Neural cell (in vitro differentiated cells): ENCODE measurements around the gene GSDME. TPM values are rescaled to one million over a fixed set of nuclear protein-coding genes. Genes with fewer than 3 reads are reported as not detected.

ENCODE experiments used
- H2AFZ ChIP-seq: fragments of 200-600, 300-800 bp; sonication (generic), shearing (Covaris generic); 2 replicates; pipeline ENCODE4 v1.6.0; 2014; ENCODE audit warnings: low read depth, mild to moderate bottlenecking, antibody characterized with exemption, low read length, moderate library complexity
- H3F3A ChIP-seq: fragments of 200-600 bp; shearing (Covaris generic); 2 replicates; pipeline ENCODE4 v1.6.1; 2016; ENCODE audit warnings: mild to moderate bottlenecking, moderate library complexity, mixed read lengths, antibody characterized with exemption, low read length; ENCODE audit not compliant: insufficient read depth, poor library complexity, severe bottlenecking
- H3K27ac ChIP-seq: fragments of 200-600, 300-800 bp; sonication (generic), shearing (Covaris generic); 2 replicates; pipeline ENCODE4 v1.5.1; 2014; ENCODE audit warnings: mild to moderate bottlenecking, low read length, moderate library complexity
- H3K27me3 ChIP-seq: fragments of 300-800, 200-600 bp; sonication (generic), shearing (Covaris generic); 2 replicates; pipeline ENCODE4 v1.6.0; 2014; ENCODE audit warnings: mild to moderate bottlenecking, low read depth, low read length, moderate library complexity; ENCODE audit not compliant: insufficient read depth
- H3K36me3 ChIP-seq: fragments of 300-800, 200-600 bp; sonication (generic), shearing (Covaris generic); 2 replicates; pipeline ENCODE4 v1.5.1; 2014; ENCODE audit warnings: mild to moderate bottlenecking, antibody characterized with exemption, low read length, moderate library complexity; ENCODE audit not compliant: insufficient read depth
- H3K4me2 ChIP-seq: fragments of 300-800, 200-600 bp; sonication (generic), shearing (Covaris generic); 2 replicates; pipeline ENCODE4 v1.6.0; 2014; ENCODE audit warnings: mild to moderate bottlenecking, low read length
- H3K4me3 ChIP-seq: fragments of 300-800, 200-600 bp; sonication (generic), shearing (Covaris generic); 2 replicates; pipeline ENCODE4 v1.5.1; 2014; ENCODE audit warnings: mild to moderate bottlenecking, low read length, moderate library complexity
- H3K79me2 ChIP-seq: fragments of 200-600 bp; shearing (Covaris generic); replicated peaks from 2 replicates; pipeline ENCODE4 v1.6.0; 2014; ENCODE audit warnings: mild to moderate bottlenecking, low read length, moderate library complexity; ENCODE audit not compliant: insufficient read depth
- H3K9ac ChIP-seq: fragments of 300-800, 200-600 bp; sonication (generic), shearing (Covaris generic); 2 replicates; pipeline ENCODE4 v1.6.1; 2016; ENCODE audit warnings: mild to moderate bottlenecking, low read length, mixed read lengths
- H3K9me2 ChIP-seq: fragments of 200-600 bp; shearing (Covaris generic); 2 replicates; pipeline ENCODE4 v1.6.1; 2016; ENCODE audit warnings: mild to moderate bottlenecking, low read length, mixed read lengths; ENCODE audit not compliant: insufficient read depth
- H3K9me3 ChIP-seq: fragments of 200-600, 300-800 bp; sonication (generic), shearing (Covaris generic); 2 replicates; pipeline ENCODE4 v1.6.1; 2016; ENCODE audit warnings: mild to moderate bottlenecking, mixed run types, low read length, moderate library complexity, mixed read lengths
- H4K20me1 ChIP-seq: fragments of 200-600 bp; shearing (Covaris generic); 2 replicates; pipeline ENCODE4 v1.6.1; 2016; ENCODE audit warnings: mild to moderate bottlenecking, mixed run types; ENCODE audit not compliant: insufficient read depth
- EP300 ChIP-seq: fragments of 450-650 bp; conservative IDR thresholded peaks from 2 replicates; pipeline ENCODE4 v1.6.1; 2014; ENCODE audit warnings: antibody characterized with exemption, mild to moderate bottlenecking, moderate library complexity; ENCODE audit not compliant: poor library complexity, severe bottlenecking
- EZH2 ChIP-seq: fragments of 200-600, 300-800 bp; shearing (Covaris generic), sonication (generic); IDR thresholded peaks from 2 replicates; pipeline ENCODE4 v1.6.1; 2014; ENCODE audit warnings: antibody characterized with exemption, low read length, borderline replicate concordance, mild to moderate bottlenecking; ENCODE audit not compliant: insufficient read depth, poor library complexity, severe bottlenecking
- MXI1 ChIP-seq: fragments of 450-650 bp; conservative IDR thresholded peaks from 2 replicates; pipeline ENCODE4 v1.6.1; 2014; ENCODE audit warnings: antibody characterized with exemption, mild to moderate bottlenecking; ENCODE audit not compliant: poor library complexity, severe bottlenecking
- POLR2AphosphoS5 ChIP-seq: IDR thresholded peaks from 2 replicates; pipeline ENCODE4 v1.6.1; 2012
- RAD21 ChIP-seq: fragments of 450-650 bp; conservative IDR thresholded peaks from 2 replicates; pipeline ENCODE4 v1.6.1; 2014; ENCODE audit warnings: antibody characterized with exemption, mild to moderate bottlenecking, moderate library complexity
- SMC3 ChIP-seq: fragments of 450-650 bp; conservative IDR thresholded peaks from 2 replicates; pipeline ENCODE4 v1.6.1; 2014; ENCODE audit warnings: antibody characterized with exemption, mild to moderate bottlenecking, moderate library complexity; ENCODE audit not compliant: poor library complexity
- TAF1 ChIP-seq: IDR thresholded peaks from 2 replicates; pipeline ENCODE4 v1.6.1; 2012; ENCODE audit warnings: low read depth
- polyA plus RNA-seq: library from polyadenylated mRNA; depleted of rRNA; stranded (reverse); fragments of >200 nt; gene quantifications from 2 replicates; pipeline ENCODE4 v1.2.3, GENCODE V29; 2014
- TF ChIP-seq, protein P1 (sequence below): fragments of 450-650 bp; IDR thresholded peaks from 2 replicates; pipeline ENCODE4 v1.5.1; 2014; ENCODE audit warnings: antibody characterized with exemption, mild to moderate bottlenecking, moderate library complexity; ENCODE audit not compliant: poor library complexity, severe bottlenecking
- TF ChIP-seq, protein P2 (sequence below): IDR thresholded peaks from 2 replicates; pipeline ENCODE4 v1.6.1; 2012; ENCODE audit warnings: borderline replicate concordance

The GSDME gene
- polyA plus RNA-seq, 1 donor from 2014 or later, result 42.9 TPM

DNA sequence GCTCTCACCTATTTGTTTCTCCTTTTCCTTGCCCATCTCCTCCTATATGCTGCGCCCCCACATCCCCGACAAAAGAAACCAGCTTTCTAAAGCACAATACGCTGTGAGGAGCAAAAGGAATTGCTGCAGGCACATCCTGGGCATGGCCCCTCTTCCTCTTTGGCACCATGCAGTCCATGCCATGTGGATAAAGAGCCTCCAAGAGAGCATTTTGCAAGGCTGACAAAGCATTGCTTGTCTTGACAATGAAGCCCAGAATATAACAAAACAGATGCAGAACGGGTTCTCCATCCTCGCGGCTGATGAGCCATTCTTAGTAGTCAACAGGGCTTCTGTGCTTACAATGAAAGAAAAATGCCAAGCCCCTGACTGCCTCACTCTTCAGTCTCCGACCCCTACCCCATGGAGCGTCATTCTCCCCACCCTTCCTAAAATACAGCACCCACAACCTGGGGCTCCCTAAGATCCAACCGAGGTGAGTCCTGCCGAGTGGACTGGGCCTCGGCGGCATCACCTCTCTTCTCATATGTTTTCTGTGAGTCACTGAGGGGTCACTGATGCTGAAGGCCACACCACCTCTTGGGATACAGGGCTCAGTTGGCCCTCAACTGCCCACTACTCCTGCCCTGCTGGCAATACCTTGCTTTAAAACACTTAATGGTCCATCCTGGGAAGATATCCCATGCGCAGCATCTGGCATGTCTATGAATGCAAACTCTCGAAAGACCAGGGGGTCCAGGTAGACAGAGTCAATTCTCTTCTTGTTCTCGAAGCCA lies 47.5 kb downstream of the GSDME start:
- Histone ChIP-seq H4K20me1 (no peaks in the 10 kb centered on the region), H2AFZ (no peak overlapping the region), H3K4me2 (no peak overlapping the region), H3F3A (no peaks in the 10 kb centered on the region), H3K36me3 (no peaks in the 10 kb centered on the region), H3K27ac (no peak overlapping the region), H3K4me3 (no peak overlapping the region), H3K9ac (no peak overlapping the region), H3K27me3 (no peaks in the 10 kb centered on the region), H3K9me2 (no peaks in the 10 kb centered on the region), H3K79me2 (no peaks in the 10 kb centered on the region), H3K9me3 (no peaks in the 10 kb centered on the region)
- TF ChIP-seq MXI1 (no peak), POLR2AphosphoS5 (no peak), TAF1 (no peak), RAD21 (no peak), SMC3 (no peak), EZH2 (no peak), EP300 (no peak)
- TF ChIP-seq, protein P1, sequence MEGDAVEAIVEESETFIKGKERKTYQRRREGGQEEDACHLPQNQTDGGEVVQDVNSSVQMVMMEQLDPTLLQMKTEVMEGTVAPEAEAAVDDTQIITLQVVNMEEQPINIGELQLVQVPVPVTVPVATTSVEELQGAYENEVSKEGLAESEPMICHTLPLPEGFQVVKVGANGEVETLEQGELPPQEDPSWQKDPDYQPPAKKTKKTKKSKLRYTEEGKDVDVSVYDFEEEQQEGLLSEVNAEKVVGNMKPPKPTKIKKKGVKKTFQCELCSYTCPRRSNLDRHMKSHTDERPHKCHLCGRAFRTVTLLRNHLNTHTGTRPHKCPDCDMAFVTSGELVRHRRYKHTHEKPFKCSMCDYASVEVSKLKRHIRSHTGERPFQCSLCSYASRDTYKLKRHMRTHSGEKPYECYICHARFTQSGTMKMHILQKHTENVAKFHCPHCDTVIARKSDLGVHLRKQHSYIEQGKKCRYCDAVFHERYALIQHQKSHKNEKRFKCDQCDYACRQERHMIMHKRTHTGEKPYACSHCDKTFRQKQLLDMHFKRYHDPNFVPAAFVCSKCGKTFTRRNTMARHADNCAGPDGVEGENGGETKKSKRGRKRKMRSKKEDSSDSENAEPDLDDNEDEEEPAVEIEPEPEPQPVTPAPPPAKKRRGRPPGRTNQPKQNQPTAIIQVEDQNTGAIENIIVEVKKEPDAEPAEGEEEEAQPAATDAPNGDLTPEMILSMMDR, result no peak
- TF ChIP-seq, protein P2, sequence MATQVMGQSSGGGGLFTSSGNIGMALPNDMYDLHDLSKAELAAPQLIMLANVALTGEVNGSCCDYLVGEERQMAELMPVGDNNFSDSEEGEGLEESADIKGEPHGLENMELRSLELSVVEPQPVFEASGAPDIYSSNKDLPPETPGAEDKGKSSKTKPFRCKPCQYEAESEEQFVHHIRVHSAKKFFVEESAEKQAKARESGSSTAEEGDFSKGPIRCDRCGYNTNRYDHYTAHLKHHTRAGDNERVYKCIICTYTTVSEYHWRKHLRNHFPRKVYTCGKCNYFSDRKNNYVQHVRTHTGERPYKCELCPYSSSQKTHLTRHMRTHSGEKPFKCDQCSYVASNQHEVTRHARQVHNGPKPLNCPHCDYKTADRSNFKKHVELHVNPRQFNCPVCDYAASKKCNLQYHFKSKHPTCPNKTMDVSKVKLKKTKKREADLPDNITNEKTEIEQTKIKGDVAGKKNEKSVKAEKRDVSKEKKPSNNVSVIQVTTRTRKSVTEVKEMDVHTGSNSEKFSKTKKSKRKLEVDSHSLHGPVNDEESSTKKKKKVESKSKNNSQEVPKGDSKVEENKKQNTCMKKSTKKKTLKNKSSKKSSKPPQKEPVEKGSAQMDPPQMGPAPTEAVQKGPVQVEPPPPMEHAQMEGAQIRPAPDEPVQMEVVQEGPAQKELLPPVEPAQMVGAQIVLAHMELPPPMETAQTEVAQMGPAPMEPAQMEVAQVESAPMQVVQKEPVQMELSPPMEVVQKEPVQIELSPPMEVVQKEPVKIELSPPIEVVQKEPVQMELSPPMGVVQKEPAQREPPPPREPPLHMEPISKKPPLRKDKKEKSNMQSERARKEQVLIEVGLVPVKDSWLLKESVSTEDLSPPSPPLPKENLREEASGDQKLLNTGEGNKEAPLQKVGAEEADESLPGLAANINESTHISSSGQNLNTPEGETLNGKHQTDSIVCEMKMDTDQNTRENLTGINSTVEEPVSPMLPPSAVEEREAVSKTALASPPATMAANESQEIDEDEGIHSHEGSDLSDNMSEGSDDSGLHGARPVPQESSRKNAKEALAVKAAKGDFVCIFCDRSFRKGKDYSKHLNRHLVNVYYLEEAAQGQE, result no peak

DNA sequence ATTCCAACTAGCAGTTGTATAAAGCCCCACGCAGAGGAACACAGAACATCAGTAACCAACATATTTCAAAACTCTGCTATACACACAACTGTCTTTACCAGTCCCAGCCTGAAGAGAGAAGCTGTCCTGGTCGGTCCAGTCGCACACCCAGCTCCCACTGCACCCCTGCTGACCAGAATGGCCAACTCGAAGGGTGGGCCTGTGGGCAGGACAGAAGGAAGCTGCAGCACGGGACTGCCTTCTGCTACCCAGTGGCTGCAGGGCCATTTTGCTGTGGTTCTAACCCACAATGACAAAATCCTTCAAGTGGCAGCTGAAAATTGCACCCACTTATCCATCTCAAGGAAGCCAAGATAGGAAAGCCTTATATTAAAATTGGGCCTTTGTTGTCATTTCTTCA lies 48.2 kb downstream of the GSDME start:
- H2AFZ ChIP-seq, result no peak overlapping the region
- H4K20me1 ChIP-seq, result no peaks in the 10 kb centered on the region
- H3K79me2 ChIP-seq, result no peaks in the 10 kb centered on the region
- H3K36me3 ChIP-seq, result no peaks in the 10 kb centered on the region
- H3K27ac ChIP-seq, result no peak overlapping the region
- no peak overlapping the region for H3K4me2 ChIP-seq
- H3K9ac ChIP-seq, result no peak overlapping the region
- no peaks in the 10 kb centered on the region for H3K9me3 ChIP-seq
- no peaks in the 10 kb centered on the region for H3F3A ChIP-seq
- H3K9me2 ChIP-seq, result no peaks in the 10 kb centered on the region
- H3K27me3 ChIP-seq, result no peaks in the 10 kb centered on the region
- TF ChIP-seq, protein P2, result no peak
- no peak for TF ChIP-seq SMC3
- no peak for TF ChIP-seq POLR2AphosphoS5
- no peak for TF ChIP-seq EZH2
- no peak for TF ChIP-seq TAF1
- TF ChIP-seq MXI1, result no peak
- TF ChIP-seq, protein P1, result no peak
- TF ChIP-seq EP300, result no peak
- TF ChIP-seq RAD21, result no peak
- no peak overlapping the region for H3K4me3 ChIP-seq
